Activated CD4-positive, alpha-beta T cell treated with anti-CD3 and anti-CD28 coated beads for 36 hours (primary cell): ENCODE measurements around the gene FGFR3. TPM values are rescaled to one million over a fixed set of nuclear protein-coding genes. Genes with fewer than 3 reads are reported as not detected.

Source experiments
- ATAC-seq: fragments of 200-7000 bp; cut with Tn5 transposase; one replicate; pipeline ENCODE4 v1.10.0; 2021; ENCODE audit warnings: mild to moderate bottlenecking, moderate library complexity
- CTCF ChIA-PET: fragments of 350-600 bp; sonication (Branson Sonifier 250); formaldehyde crosslinking; loops from one replicate; lab custom pipeline; 2021; ENCODE audit warnings: antibody characterized with exemption; lab: Charles Lee
- POLR2A ChIA-PET: fragments of 350-600 bp; sonication (Branson Sonifier 250); formaldehyde crosslinking; loops from one replicate; lab custom pipeline; 2021; ENCODE audit warnings: antibody characterized with exemption, inconsistent platforms; lab: Charles Lee
- DNase-seq: peaks from one replicate; pipeline ENCODE4 v3.0.0-alpha.2; 2020
- H3K27ac Mint-ChIP-seq: one replicate; pipeline ENCODE4 v1.8.0; 2021; ENCODE audit warnings: mixed read lengths
- H3K27me3 Mint-ChIP-seq: one replicate; pipeline ENCODE4 v1.8.0; 2021; ENCODE audit warnings: mixed read lengths
- H3K36me3 Mint-ChIP-seq: one replicate; pipeline ENCODE4 v1.8.0; 2021; ENCODE audit warnings: low read depth, mixed read lengths
- H3K4me1 Mint-ChIP-seq: one replicate; pipeline ENCODE4 v1.8.0; 2021; ENCODE audit warnings: mixed read lengths
- H3K4me3 Mint-ChIP-seq: one replicate; pipeline ENCODE4 v1.8.0; 2021; ENCODE audit warnings: mild to moderate bottlenecking, moderate library complexity, mixed read lengths
- H3K9me3 Mint-ChIP-seq: one replicate; pipeline ENCODE4 v1.8.0; 2021; ENCODE audit warnings: low read depth, mixed read lengths
- intact Hi-C, 2 experiments: fragments of 100-400 bp; cut with DNase I in 1 of 2; cut with micrococcal nuclease in 1 of 2; formaldehyde crosslinking; loops; one replicate each; pipeline versions ENCODE4 v1.14.2 to v1.15.1; 2022 to 2024; cut with DNase I, micrococcal nuclease
- total RNA-seq, 2 experiments: library from RNA; stranded (reverse); gene quantifications; one replicate each; pipeline ENCODE4 v1.2.3, GENCODE V29; 2021

The FGFR3 gene
- total RNA-seq, 2 experiments from 2014 or later: 0.11 TPM; not detected in 1

DNA sequence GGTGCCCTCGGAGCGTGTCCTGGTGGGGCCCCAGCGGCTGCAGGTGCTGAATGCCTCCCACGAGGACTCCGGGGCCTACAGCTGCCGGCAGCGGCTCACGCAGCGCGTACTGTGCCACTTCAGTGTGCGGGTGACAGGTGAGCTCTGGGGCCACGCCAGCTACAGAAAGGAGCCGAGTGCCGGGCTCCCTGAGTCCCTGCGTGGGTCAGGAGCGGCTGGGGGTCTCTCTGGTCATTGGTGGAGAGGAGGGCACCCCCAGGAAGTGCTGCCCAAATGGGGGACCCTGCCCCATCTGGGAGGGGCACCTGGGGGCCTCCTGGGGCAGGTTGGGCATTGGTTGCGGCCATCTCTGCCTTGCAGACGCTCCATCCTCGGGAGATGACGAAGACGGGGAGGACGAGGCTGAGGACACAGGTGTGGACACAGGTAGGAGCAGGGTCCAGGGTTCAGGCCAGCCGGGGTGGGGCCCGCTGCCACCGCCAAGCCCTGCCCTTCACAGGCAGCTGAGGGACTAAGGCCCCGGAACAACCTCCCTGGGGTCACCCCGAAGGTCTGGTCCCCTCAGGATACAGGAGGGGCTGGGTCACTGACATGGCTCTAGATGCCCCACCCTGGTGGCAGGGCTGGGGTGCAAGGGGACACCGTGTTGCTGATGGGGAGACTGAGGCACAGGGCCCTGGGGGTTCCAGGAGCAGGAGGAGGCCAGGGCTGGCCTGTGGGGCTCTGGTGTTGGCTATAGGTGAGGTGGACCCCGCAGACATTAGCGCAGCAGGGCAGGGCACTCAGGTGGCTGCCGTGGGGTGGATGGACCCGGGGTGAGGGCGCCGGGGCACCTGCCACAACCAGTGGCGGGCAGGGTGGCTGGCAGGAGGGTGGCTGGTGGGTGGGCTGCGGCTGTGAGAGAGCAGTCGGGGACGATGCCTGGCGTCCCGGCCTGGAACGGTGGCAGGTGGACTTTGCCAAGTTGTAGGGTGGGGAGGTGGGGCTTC, 6.6 kb downstream of the FGFR3 start:
- ATAC-seq (no peak), DNase-seq (no peak)
- POLR2A ChIA-PET: no interaction called here
- intact Hi-C loops: loop anchor here in 1 of 2 experiments (5.0 kb wide), 1 partner anchor 402 kb away; no protein-coding TSS in a partner anchor
- no peak overlapping the region for H3K27ac Mint-ChIP-seq
- H3K36me3 Mint-ChIP-seq: no peaks in the 10 kb centered on the region
- H3K4me3 Mint-ChIP-seq: no peak overlapping the region
- peaks cover 13% of the 10 kb centered on the region for H3K27me3 Mint-ChIP-seq
- H3K9me3 Mint-ChIP-seq: no peaks in the 10 kb centered on the region
- CTCF ChIA-PET: interaction anchor here (0.9 to 1.1 kb wide), 2 partner anchors 9 to 69 kb away, joined by 3 read pairs; no protein-coding TSS in a partner anchor
- H3K4me1 Mint-ChIP-seq: no peaks in the 10 kb centered on the region

DNA sequence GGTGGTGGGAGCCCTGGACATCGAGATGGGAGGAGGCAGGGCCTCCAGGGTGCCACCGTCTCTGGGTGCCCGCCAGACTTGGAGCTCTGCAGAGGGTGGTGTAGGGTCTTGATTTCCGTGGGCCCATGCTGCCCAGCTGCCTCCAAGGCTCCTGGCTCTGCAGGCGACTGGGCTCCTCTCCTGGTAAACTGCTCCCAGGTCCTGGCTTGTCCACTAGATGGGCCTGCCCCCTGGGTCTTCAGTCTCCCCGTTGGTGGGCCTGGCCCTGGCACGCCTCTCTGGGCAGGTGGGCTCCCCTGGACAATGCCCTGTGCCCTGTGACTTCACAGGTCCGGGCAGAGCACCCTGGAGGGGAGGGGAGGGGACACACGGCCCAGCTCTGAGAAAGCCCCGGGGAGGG, 7.7 kb downstream of the FGFR3 start:
- Mint-ChIP-seq H3K36me3 (no peaks in the 10 kb centered on the region), H3K4me1 (no peaks in the 10 kb centered on the region), H3K4me3 (no peak overlapping the region), H3K27ac (no peak overlapping the region), H3K9me3 (no peaks in the 10 kb centered on the region), H3K27me3 (peaks cover 12% of the 10 kb centered on the region)
- DNase-seq (no peak), ATAC-seq (no peak)
- ChIA-PET CTCF (interaction anchor here (0.9 to 1.1 kb wide), 2 partner anchors 8 to 71 kb away, joined by 3 read pairs; no protein-coding TSS in a partner anchor), POLR2A (no interaction called here)
- intact Hi-C loops: no loop called here

DNA sequence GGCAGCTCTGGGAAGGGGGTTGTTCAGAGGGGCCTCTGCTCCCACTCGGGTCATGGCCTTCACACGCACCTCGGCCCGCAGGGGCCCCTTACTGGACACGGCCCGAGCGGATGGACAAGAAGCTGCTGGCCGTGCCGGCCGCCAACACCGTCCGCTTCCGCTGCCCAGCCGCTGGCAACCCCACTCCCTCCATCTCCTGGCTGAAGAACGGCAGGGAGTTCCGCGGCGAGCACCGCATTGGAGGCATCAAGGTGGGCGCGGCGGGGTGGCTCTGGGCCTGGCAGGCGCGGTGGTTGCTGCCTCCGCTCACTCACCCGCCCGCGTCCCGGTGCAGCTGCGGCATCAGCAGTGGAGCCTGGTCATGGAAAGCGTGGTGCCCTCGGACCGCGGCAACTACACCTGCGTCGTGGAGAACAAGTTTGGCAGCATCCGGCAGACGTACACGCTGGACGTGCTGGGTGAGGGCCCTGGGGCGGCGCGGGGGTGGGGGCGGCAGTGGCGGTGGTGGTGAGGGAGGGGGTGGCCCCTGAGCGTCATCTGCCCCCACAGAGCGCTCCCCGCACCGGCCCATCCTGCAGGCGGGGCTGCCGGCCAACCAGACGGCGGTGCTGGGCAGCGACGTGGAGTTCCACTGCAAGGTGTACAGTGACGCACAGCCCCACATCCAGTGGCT, 8.3 kb downstream of the FGFR3 start:
- no peak overlapping the region for H3K4me3 Mint-ChIP-seq
- POLR2A ChIA-PET: no interaction called here
- no peaks in the 10 kb centered on the region for H3K4me1 Mint-ChIP-seq
- intact Hi-C loops: no loop called here
- ATAC-seq (no peak), DNase-seq (no peak)
- H3K27me3 Mint-ChIP-seq: peaks cover 7% of the 10 kb centered on the region
- no peaks in the 10 kb centered on the region for H3K9me3 Mint-ChIP-seq
- H3K36me3 Mint-ChIP-seq: no peaks in the 10 kb centered on the region
- CTCF ChIA-PET: no interaction called here
- H3K27ac Mint-ChIP-seq: no peak overlapping the region

DNA sequence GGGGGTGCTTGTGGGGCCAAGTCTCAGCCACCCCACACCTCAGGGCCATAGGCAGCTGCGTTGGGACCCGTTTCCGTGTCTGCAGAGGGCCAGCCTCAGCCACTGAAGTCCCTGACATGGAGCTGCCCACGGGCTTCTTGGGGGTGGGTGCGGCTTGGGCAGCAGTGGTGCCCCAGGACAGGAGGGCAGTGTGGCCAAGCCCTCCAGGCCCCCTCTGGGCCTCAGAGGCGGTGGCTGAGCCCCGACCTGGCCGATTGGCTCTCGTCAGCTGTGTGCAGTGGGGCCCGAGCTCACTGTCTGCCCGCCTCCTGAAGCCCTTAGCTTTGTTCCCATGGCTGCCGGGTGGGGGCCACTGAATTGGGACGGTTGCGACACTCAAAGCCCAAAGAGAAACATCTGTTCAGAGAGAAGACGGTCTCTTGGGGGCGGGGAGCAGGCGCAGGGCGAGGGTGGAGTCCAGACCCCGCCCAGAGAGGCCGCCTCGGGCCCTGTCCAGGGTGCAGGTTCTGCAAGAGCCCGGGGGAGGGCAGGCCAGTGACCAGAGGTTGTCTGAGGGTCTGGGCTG, 9.1 kb downstream of the FGFR3 start:
- POLR2A ChIA-PET: no interaction called here
- Mint-ChIP-seq H3K4me1 (no peaks in the 10 kb centered on the region), H3K9me3 (no peaks in the 10 kb centered on the region), H3K36me3 (no peaks in the 10 kb centered on the region), H3K4me3 (no peak overlapping the region), H3K27ac (no peak overlapping the region), H3K27me3 (peaks cover 3% of the 10 kb centered on the region)
- DNase-seq (no peak), ATAC-seq (no peak)
- intact Hi-C loops: no loop called here
- CTCF ChIA-PET: no interaction called here

DNA sequence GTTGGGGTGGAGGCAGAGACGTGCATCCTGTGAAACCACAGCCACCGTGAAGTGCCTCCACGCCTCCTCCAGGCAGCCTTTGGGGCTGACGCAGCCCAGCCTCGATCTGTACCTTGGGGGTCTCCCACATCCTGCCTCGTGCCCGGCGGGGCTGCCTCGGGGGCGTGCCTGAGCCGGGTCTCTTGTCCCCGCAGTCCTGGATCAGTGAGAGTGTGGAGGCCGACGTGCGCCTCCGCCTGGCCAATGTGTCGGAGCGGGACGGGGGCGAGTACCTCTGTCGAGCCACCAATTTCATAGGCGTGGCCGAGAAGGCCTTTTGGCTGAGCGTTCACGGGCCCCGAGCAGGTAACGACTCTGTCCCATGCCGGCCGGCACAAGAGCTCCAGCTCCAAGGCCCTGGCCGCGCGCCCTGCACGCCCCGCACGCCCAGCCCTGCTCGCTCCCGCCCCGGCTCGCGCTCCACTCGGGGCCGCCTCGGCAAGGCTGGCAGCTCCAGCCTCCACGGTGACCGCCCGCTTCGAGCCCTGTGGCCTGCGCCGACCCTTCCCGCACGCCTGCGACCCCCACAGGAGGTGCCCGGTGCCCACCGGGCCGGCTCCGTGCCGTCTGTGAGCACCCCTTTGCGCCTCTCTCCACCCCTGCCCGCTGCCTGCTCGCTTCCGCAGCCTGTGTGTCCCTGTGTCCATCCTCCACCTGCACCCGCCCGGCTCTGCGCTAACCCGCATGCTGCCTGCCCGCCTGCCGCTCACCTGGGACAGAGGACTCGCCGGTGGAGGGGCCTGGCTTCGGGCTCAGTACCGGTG, 9.8 kb downstream of the FGFR3 start:
- no peak overlapping the region for H3K4me3 Mint-ChIP-seq
- no peaks in the 10 kb centered on the region for H3K9me3 Mint-ChIP-seq
- POLR2A ChIA-PET: no interaction called here
- H3K27ac Mint-ChIP-seq: no peak overlapping the region
- peaks cover 3% of the 10 kb centered on the region for H3K27me3 Mint-ChIP-seq
- CTCF ChIA-PET: no interaction called here
- H3K36me3 Mint-ChIP-seq: no peaks in the 10 kb centered on the region
- H3K4me1 Mint-ChIP-seq: no peaks in the 10 kb centered on the region
- intact Hi-C loops: no loop called here
- no peak for DNase-seq
- ATAC-seq: no peak

DNA sequence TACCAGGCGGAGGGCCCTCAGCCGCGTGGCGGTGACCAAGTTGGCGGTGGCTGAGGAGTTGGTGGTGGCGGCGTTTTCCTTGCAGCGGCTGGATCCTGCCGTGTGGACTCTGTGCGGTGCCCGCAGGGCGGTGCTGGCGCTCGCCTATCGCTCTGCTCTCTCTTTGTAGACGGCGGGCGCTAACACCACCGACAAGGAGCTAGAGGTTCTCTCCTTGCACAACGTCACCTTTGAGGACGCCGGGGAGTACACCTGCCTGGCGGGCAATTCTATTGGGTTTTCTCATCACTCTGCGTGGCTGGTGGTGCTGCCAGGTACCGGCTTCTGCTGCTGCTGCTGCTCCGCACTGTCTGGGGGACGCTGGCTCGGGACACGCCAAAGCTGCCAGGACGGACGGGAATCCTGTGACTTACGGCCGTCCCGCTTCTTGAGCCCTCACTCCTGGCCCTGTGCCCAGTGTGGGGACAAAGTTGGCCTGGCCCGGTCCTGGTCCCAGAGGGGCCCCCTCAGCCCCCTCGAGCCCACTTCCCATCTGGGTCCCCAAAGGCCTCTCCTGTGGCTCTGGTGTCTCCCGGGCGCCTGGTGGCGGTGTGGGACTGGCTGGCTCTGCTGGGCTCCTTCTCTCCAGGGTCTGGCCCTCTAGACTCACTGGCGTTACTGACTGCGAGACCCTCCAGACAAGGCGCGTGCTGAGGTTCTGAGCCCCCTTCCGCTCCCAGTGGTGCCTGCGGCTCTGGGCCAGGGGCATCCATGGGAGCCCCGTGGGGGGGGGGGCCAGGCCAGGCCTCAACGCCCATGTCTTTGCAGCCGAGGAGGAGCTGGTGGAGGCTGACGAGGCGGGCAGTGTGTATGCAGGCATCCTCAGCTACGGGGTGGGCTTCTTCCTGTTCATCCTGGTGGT, 10.7 kb downstream of the FGFR3 start:
- H3K4me3 Mint-ChIP-seq: no peak overlapping the region
- intact Hi-C loops: no loop called here
- H3K27ac Mint-ChIP-seq: no peak overlapping the region
- no peak for ATAC-seq
- H3K36me3 Mint-ChIP-seq: no peaks in the 10 kb centered on the region
- ChIA-PET POLR2A (no interaction called here), CTCF (interaction anchor here (0.6 to 1.1 kb wide), 3 partner anchors 58 to 1228 kb away, joined by 3 read pairs; no protein-coding TSS in a partner anchor)
- DNase-seq: no peak
- peaks cover 1% of the 10 kb centered on the region for H3K27me3 Mint-ChIP-seq
- no peaks in the 10 kb centered on the region for H3K4me1 Mint-ChIP-seq
- no peaks in the 10 kb centered on the region for H3K9me3 Mint-ChIP-seq

DNA sequence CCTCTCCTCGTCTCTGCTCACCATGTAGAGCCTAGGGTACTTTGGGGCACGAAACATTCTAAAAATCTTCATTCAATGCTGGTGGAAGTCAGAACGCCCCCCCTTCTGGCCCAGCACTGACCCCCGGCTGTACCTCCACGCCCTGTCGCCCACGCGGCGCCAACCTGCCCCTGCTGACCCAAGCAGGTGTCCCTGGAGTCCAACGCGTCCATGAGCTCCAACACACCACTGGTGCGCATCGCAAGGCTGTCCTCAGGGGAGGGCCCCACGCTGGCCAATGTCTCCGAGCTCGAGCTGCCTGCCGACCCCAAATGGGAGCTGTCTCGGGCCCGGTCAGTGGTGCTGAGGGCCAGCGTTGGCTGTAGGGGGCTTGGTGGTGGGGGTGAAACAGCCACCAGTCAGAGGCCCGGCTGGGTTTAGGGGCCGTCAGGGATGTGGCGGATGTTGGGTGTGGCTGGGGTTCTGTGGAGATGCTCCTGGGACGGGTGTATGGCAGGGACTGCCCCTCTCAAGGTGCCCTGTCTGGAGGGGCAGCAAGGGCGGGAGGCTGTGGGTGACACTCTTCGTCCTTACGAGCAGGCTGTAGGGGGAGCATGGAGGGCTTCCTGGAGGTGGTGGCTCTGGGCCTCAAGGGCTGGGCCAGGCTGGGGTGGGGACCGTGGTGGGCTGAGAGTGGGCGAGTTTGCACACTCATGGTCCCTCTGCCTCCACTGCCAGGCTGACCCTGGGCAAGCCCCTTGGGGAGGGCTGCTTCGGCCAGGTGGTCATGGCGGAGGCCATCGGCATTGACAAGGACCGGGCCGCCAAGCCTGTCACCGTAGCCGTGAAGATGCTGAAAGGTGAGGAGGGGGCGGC, 11.8 kb downstream of the FGFR3 start:
- DNase-seq (no peak), ATAC-seq (no peak)
- no peak overlapping the region for H3K27ac Mint-ChIP-seq
- H3K9me3 Mint-ChIP-seq: no peaks in the 10 kb centered on the region
- CTCF ChIA-PET: interaction anchor here (0.6 to 1.1 kb wide), 2 partner anchors 59 to 624 kb away, joined by 3 read pairs; no protein-coding TSS in a partner anchor
- no peaks in the 10 kb centered on the region for H3K27me3 Mint-ChIP-seq
- intact Hi-C loops: no loop called here
- no peaks in the 10 kb centered on the region for H3K4me1 Mint-ChIP-seq
- POLR2A ChIA-PET: no interaction called here
- H3K4me3 Mint-ChIP-seq: no peak overlapping the region
- H3K36me3 Mint-ChIP-seq: no peaks in the 10 kb centered on the region

DNA sequence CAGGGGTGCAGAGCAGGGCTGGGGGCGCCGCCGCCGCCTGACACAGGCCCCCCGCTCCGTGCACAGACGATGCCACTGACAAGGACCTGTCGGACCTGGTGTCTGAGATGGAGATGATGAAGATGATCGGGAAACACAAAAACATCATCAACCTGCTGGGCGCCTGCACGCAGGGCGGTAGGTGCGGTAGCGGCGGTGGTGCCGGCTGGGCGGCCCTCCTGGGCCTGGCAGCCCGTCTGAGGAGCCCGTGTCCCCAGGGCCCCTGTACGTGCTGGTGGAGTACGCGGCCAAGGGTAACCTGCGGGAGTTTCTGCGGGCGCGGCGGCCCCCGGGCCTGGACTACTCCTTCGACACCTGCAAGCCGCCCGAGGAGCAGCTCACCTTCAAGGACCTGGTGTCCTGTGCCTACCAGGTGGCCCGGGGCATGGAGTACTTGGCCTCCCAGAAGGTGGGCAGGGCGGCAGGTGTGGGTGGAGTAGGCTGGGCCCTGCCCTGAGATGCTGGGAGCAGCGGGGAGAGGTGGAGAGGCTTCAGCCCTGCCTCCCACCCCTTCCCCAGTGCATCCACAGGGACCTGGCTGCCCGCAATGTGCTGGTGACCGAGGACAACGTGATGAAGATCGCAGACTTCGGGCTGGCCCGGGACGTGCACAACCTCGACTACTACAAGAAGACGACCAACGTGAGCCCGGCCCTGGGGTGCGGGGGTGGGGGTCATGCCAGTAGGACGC, 12.6 kb downstream of the FGFR3 start:
- intact Hi-C loops: no loop called here
- Mint-ChIP-seq H3K36me3 (no peaks in the 10 kb centered on the region), H3K4me1 (no peaks in the 10 kb centered on the region), H3K27me3 (no peaks in the 10 kb centered on the region), H3K9me3 (no peaks in the 10 kb centered on the region), H3K27ac (no peak overlapping the region), H3K4me3 (no peak overlapping the region)
- ChIA-PET POLR2A (no interaction called here), CTCF (interaction anchor here (7.1 kb wide), 1 partner anchor 59 kb away, joined by 104 read pairs; no protein-coding TSS in a partner anchor)
- no peak for ATAC-seq
- DNase-seq: no peak

DNA sequence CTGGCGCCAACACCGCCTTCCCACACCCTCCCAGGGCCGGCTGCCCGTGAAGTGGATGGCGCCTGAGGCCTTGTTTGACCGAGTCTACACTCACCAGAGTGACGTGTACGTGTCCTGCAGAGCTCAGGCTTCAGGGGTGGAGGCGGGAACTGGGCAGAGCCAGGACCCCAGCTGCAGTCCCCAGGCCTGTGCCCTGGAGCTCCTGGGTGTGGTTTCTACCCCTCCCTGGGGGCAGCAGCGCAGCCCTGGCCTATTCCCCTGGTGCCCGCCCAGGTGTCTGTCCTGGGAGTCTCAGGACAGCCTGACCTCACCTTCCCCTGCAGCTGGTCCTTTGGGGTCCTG, 13.1 kb downstream of the FGFR3 start:
- Mint-ChIP-seq H3K4me1 (no peaks in the 10 kb centered on the region), H3K9me3 (no peaks in the 10 kb centered on the region), H3K4me3 (no peak overlapping the region), H3K27me3 (no peaks in the 10 kb centered on the region), H3K36me3 (no peaks in the 10 kb centered on the region), H3K27ac (no peak overlapping the region)
- ATAC-seq: no peak
- intact Hi-C loops: no loop called here
- DNase-seq: no peak
- POLR2A ChIA-PET: no interaction called here
- CTCF ChIA-PET: interaction anchor here (7.1 kb wide), 1 partner anchor 59 kb away, joined by 104 read pairs; no protein-coding TSS in a partner anchor
